Breast epithelium (tissue), 3 donors: ENCODE results near the gene STX5.

Experiments used
- POLR2A ChIP-seq: fragments of 450-650 bp; IDR thresholded peaks from one replicate; pipeline ENCODE4 v1.6.1; 2016; ENCODE audit warnings: antibody characterized with exemption, mild to moderate bottlenecking, moderate library complexity
- TF ChIP-seq, protein P1 (sequence below), 3 donors: fragments of 450-650 bp; IDR thresholded peaks; one replicate each; pipeline ENCODE4 v1.5.1; 2016 to 2017; ENCODE audit warnings: antibody characterized with exemption in 3 of 3, mild to moderate bottlenecking in 3 of 3, moderate library complexity in 3 of 3

DNA sequence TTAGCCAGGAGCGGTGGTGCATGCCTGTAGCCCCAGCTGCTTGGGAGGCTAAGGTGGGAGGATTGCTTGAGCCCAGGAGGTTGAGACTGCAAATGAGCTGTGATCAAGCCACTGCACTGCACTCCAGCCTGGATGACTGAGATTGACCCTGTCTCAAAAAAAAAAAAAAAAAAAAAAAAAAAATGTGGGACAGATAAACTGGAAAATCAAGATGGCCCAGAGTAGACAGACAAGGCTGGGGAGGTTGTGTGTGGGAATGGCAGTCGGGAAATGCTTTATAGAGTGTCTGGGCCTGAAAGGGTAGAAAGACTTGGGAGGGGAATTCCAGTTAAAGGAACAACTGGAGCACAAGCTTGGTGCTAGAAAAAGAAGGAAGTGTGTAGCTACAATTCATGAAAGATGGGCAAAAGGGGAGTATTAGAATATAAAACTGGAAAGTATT is 25.7 kb upstream of the STX5 start:
- TF ChIP-seq, protein P1, sequence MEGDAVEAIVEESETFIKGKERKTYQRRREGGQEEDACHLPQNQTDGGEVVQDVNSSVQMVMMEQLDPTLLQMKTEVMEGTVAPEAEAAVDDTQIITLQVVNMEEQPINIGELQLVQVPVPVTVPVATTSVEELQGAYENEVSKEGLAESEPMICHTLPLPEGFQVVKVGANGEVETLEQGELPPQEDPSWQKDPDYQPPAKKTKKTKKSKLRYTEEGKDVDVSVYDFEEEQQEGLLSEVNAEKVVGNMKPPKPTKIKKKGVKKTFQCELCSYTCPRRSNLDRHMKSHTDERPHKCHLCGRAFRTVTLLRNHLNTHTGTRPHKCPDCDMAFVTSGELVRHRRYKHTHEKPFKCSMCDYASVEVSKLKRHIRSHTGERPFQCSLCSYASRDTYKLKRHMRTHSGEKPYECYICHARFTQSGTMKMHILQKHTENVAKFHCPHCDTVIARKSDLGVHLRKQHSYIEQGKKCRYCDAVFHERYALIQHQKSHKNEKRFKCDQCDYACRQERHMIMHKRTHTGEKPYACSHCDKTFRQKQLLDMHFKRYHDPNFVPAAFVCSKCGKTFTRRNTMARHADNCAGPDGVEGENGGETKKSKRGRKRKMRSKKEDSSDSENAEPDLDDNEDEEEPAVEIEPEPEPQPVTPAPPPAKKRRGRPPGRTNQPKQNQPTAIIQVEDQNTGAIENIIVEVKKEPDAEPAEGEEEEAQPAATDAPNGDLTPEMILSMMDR (IDR thresholded peaks at IDR 0.05) = no peak
- no peak for TF ChIP-seq POLR2A
